Measurements from ENCODE around the gene INVS.
A peak's percentile ranks its signal among the peaks of the same experiment; 100 is the strongest.

Gene INVS, protein sequence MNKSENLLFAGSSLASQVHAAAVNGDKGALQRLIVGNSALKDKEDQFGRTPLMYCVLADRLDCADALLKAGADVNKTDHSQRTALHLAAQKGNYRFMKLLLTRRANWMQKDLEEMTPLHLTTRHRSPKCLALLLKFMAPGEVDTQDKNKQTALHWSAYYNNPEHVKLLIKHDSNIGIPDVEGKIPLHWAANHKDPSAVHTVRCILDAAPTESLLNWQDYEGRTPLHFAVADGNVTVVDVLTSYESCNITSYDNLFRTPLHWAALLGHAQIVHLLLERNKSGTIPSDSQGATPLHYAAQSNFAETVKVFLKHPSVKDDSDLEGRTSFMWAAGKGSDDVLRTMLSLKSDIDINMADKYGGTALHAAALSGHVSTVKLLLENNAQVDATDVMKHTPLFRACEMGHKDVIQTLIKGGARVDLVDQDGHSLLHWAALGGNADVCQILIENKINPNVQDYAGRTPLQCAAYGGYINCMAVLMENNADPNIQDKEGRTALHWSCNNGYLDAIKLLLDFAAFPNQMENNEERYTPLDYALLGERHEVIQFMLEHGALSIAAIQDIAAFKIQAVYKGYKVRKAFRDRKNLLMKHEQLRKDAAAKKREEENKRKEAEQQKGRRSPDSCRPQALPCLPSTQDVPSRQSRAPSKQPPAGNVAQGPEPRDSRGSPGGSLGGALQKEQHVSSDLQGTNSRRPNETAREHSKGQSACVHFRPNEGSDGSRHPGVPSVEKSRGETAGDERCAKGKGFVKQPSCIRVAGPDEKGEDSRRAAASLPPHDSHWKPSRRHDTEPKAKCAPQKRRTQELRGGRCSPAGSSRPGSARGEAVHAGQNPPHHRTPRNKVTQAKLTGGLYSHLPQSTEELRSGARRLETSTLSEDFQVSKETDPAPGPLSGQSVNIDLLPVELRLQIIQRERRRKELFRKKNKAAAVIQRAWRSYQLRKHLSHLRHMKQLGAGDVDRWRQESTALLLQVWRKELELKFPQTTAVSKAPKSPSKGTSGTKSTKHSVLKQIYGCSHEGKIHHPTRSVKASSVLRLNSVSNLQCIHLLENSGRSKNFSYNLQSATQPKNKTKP

DNA sequence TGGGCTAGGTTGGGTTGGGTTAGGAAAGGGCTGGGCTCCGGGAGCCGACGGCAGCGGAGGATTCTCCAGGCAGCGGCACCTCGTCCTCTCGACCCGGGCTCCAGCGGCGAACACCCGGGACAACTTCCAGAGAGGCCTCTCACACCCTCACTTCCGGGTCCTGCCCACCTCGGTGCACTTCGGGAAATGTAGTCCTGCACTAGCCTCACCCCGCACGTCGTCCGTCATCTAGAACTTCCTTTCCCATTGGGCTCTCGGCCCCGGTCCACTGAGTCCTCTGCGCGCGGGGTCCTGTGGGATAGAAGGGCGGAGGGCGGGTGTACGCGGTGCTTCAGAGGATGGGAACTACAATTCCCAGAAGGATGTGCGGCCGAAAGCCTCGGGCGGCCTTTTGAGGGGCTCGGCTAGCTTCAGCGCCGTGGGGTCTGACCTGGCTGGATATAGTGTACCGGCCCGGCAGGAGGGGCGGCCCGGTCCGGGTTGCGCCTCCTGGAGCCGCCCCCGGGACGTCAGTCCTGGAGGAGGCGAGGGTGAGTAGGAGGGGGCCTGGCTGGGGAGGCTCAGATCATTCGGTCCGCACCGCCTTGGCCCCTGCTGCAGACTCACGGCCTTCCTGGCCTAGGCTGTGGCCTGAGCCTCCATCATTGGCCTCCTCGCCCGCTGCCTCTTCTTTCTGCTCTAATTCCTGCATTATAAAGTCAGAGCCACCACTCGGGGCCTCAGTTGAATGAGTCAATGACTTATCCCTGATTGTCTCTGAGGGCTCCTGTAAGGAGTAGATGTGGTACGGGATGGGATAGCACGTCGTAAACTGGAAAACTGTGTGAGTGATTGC lies at the start of gene INVS, which contains the start of gene ERP44:
INVS (plus strand) TSS at position 357 of the 835 bp plus-strand sequence. CDS start 5,279 bp downstream, outside the sequence.
ERP44 (minus strand) TSS at position 114 of the 835 bp plus-strand sequence. CDS start 160 bp downstream, outside the sequence.
- TF ChIP-seq, protein P1, sequence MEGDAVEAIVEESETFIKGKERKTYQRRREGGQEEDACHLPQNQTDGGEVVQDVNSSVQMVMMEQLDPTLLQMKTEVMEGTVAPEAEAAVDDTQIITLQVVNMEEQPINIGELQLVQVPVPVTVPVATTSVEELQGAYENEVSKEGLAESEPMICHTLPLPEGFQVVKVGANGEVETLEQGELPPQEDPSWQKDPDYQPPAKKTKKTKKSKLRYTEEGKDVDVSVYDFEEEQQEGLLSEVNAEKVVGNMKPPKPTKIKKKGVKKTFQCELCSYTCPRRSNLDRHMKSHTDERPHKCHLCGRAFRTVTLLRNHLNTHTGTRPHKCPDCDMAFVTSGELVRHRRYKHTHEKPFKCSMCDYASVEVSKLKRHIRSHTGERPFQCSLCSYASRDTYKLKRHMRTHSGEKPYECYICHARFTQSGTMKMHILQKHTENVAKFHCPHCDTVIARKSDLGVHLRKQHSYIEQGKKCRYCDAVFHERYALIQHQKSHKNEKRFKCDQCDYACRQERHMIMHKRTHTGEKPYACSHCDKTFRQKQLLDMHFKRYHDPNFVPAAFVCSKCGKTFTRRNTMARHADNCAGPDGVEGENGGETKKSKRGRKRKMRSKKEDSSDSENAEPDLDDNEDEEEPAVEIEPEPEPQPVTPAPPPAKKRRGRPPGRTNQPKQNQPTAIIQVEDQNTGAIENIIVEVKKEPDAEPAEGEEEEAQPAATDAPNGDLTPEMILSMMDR (IDR thresholded peaks at IDR 0.05; ENCODE audit: low read length, missing control alignments): no peak
- H3K4me3 ChIP-seq (replicated peaks; ENCODE audit: low read depth, low read length): peak within 1 kb of the TSS; percentile 75
- DNase-seq (ENCODE audit: low read depth): peak; percentile 99

DNA sequence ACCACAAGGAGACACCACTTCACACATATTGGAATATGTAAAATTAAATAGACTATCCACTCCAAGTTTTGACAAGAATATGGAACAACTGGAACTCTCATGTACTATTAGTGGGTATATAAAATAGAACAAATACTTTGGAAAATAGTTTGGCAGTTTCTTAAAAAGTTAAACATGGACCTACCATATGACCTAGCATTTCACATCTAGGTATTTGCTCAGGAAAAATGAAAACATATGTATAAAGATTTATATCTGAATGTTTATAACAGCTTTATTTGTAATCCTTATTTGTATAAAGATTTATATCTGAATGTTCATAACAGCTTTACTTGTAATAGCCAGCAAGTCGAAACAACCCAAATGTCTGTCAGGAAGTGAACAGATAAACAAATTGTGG lies 49.5 kb upstream of the INVS start:
- TF ChIP-seq, protein P1 (IDR thresholded peaks at IDR 0.05; ENCODE audit: low read length, missing control alignments): no peak
- H3K4me3 ChIP-seq (replicated peaks; ENCODE audit: low read depth, low read length): no peak overlapping the region
- no peak for DNase-seq (ENCODE audit: low read depth)

DNA sequence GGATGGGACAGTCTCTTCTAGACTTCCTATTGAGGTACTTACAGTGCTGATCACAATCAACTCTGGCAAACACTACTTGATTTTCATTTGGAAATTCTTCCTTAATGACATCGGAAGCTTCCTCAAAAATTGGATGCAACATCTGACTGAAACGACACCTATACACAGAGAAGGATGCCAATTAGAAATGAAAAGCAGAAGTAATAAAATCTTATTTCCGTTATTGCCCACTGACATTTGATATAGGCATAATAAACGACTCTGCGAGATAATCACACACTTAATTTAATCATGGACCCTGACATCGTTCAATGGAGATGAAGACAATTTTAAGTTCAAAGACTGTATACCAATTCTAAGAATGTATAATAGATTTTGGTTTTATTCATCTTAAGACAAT lies 46.7 kb upstream of the INVS start:
- H3K4me3 ChIP-seq (replicated peaks; ENCODE audit: low read depth, low read length): no peak overlapping the region
- TF ChIP-seq, protein P1 (IDR thresholded peaks at IDR 0.05; ENCODE audit: low read length, missing control alignments): no peak
- no peak for DNase-seq (ENCODE audit: low read depth)

DNA sequence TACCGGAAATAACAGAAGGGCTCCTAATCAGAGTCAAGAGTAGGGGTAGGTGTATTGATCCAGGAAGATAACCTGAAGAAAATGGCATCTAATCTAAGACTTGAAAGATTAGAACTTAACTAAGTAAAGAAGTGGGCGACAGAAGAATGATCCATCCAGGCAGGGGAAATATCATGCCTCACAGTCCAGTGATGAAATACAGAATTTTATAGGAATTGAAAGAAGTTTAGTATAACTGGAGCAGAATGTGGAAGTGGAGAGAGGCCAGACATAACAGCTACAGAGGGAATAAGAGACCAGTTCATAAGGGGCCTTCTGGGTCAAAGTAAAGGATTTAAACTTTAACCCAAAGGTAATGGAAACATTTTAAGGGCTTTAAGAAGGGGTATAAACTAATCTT lies 42.5 kb upstream of the INVS start:
- DNase-seq (ENCODE audit: low read depth): no peak
- no peak overlapping the region for H3K4me3 ChIP-seq (replicated peaks; ENCODE audit: low read depth, low read length)
- TF ChIP-seq, protein P1 (IDR thresholded peaks at IDR 0.05; ENCODE audit: low read length, missing control alignments): no peak

DNA sequence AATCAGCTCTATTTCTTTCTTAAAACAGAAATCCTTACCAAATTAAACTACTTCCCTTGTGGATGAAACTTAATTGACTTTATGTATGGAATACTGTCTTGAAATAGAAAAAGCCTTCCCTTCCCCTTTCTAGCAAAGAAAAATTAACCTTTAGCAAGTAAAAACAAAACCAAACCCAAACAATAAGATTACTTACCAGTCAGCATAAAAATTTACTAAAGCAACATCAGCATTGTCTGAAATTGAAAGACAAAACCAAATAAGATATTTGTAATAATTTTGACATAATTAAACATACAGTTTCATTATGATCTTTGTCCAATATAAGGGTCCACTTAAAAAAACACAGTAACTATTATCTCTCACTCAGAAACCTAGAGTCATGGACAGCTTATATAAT lies 41.4 kb upstream of the INVS start:
- TF ChIP-seq, protein P1 (IDR thresholded peaks at IDR 0.05; ENCODE audit: low read length, missing control alignments): no peak
- H3K4me3 ChIP-seq (replicated peaks; ENCODE audit: low read depth, low read length): no peak overlapping the region
- no peak for DNase-seq (ENCODE audit: low read depth)

Measured in fibroblast of pulmonary artery (primary cell).